Smooth muscle cell (in vitro differentiated cells): ENCODE measurements around the gene FBXW5. TPM values are rescaled to one million over a fixed set of nuclear protein-coding genes. Genes with fewer than 3 reads are reported as not detected.

Experiments used
- DNase-seq: peaks from one replicate; lab custom pipeline; 2025; ENCODE audit not compliant: unreplicated experiment; lab: John Stamatoyannopoulos, UW
- H2AFZ ChIP-seq: fragments of 200-600 bp; sonication (generic); 2 replicates; pipeline ENCODE4 v1.6.0; 2016; ENCODE audit warnings: antibody characterized with exemption, low read depth, mild to moderate bottlenecking
- H3F3A ChIP-seq: fragments of 200-600 bp; sonication (generic); 2 replicates; pipeline ENCODE4 v1.6.0; 2017; ENCODE audit warnings: antibody characterized with exemption, low read depth
- H3K27ac ChIP-seq: fragments of 200-600 bp; sonication (generic); 2 replicates; pipeline ENCODE4 v1.5.1; 2016; ENCODE audit warnings: low read depth, mild to moderate bottlenecking
- H3K27me3 ChIP-seq: fragments of 200-600 bp; sonication (generic); 2 replicates; pipeline ENCODE4 v1.6.1; 2016; ENCODE audit warnings: low read depth, mild to moderate bottlenecking
- H3K36me3 ChIP-seq: fragments of 200-600 bp; sonication (generic); 2 replicates; pipeline ENCODE4 v1.5.1; 2016; ENCODE audit warnings: low read depth
- H3K4me1 ChIP-seq: fragments of 200-600 bp; sonication (generic); 2 replicates; pipeline ENCODE4 v1.5.1; 2016; ENCODE audit warnings: low read depth
- H3K4me2 ChIP-seq: fragments of 200-600 bp; sonication (generic); 2 replicates; pipeline ENCODE4 v1.6.0; 2016; ENCODE audit warnings: mild to moderate bottlenecking
- H3K4me3 ChIP-seq: fragments of 200-600 bp; sonication (generic); 2 replicates; pipeline ENCODE4 v1.5.1; 2016; ENCODE audit warnings: mild to moderate bottlenecking
- H3K79me2 ChIP-seq: fragments of 200-600 bp; sonication (generic); 2 replicates; pipeline ENCODE4 v1.6.0; 2016; ENCODE audit warnings: low read depth, mild to moderate bottlenecking
- H3K9ac ChIP-seq: fragments of 200-600 bp; sonication (generic); 2 replicates; pipeline ENCODE4 v1.6.0; 2016; ENCODE audit warnings: low read depth
- H3K9me3 ChIP-seq: fragments of 200-600 bp; sonication (generic); replicated peaks from 2 replicates; pipeline ENCODE4 v1.5.1; 2016; ENCODE audit warnings: low read depth
- H4K20me1 ChIP-seq: fragments of 200-600 bp; sonication (generic); 2 replicates; pipeline ENCODE4 v1.6.0; 2016; ENCODE audit warnings: low read depth
- CTCF ChIP-seq: fragments of 200-600 bp; sonication (generic); IDR thresholded peaks from 2 replicates; pipeline ENCODE4 v1.5.1; 2017; ENCODE audit warnings: borderline replicate concordance, mild to moderate bottlenecking, antibody characterized with exemption; ENCODE audit not compliant: insufficient read depth, poor library complexity, severe bottlenecking
- WGBS: methylation state at CpG from one replicate; pipeline ENCODE4 v1.1.7; 2016; ENCODE audit warnings: low lambda C conversion rate; 5-methylcytosine and 5-hydroxymethylcytosine counted together
- polyA plus RNA-seq: library from polyadenylated mRNA; unstranded; fragments of >200 nt; fragmentation: Nextera tagmentation; extraction: Ambion mirVana; gene quantifications from 2 replicates; pipeline ENCODE4 v1.2.1, GENCODE V29; 2016
- total RNA-seq: library from RNA; depleted of rRNA; stranded (reverse); fragments of >200 nt; gene quantifications from 2 replicates; pipeline ENCODE4 v1.2.3, GENCODE V29; 2014

Gene FBXW5
- total and polyA plus RNA-seq, 2 experiments from 2014 or later, result 70.5 to 105 TPM

- Histone ChIP-seq H3K9ac (no peak overlapping the region), H3K4me2 (no peak overlapping the region), H3K27ac (no peak overlapping the region), H3K4me1 (no peaks in the 10 kb centered on the region), H3K79me2 (no peaks in the 10 kb centered on the region), H4K20me1 (no peaks in the 10 kb centered on the region), H3K27me3 (no peaks in the 10 kb centered on the region), H3K9me3 (no peaks in the 10 kb centered on the region), H3F3A (no peaks in the 10 kb centered on the region), H3K36me3 (no peaks in the 10 kb centered on the region), H2AFZ (no peak overlapping the region), H3K4me3 (no peak overlapping the region)
- 98% methylated on average over 9 of the region's 9 CpGs for WGBS
- no peak for TF ChIP-seq CTCF
- DNase-seq, result no peak
Observed at GRCh38 chr9:136962163-136962562, 17.6 kb upstream of the FBXW5 start.

- Histone ChIP-seq H3K4me1 (no peaks in the 10 kb centered on the region), H2AFZ (no peak overlapping the region), H4K20me1 (no peaks in the 10 kb centered on the region), H3K4me3 (no peak overlapping the region), H3K36me3 (no peaks in the 10 kb centered on the region), H3K9ac (no peak overlapping the region), H3F3A (no peaks in the 10 kb centered on the region), H3K9me3 (no peaks in the 10 kb centered on the region), H3K4me2 (no peak overlapping the region), H3K27ac (no peak overlapping the region), H3K27me3 (no peaks in the 10 kb centered on the region), H3K79me2 (no peaks in the 10 kb centered on the region)
- no peak for DNase-seq
- WGBS, result 73% methylated on average over 22 of the region's 23 CpGs
- no peak for TF ChIP-seq CTCF
Observed at GRCh38 chr9:136961279-136962065, 16.9 kb upstream of the FBXW5 start.

- TF ChIP-seq CTCF, result no peak
- H3K27ac ChIP-seq, result no peak overlapping the region
- H3K9me3 ChIP-seq, result no peaks in the 10 kb centered on the region
- no peaks in the 10 kb centered on the region for H3K27me3 ChIP-seq
- no peak overlapping the region for H3K4me2 ChIP-seq
- no peaks in the 10 kb centered on the region for H3K4me1 ChIP-seq
- H4K20me1 ChIP-seq, result no peaks in the 10 kb centered on the region
- no peak overlapping the region for H3K4me3 ChIP-seq
- H3K36me3 ChIP-seq, result no peaks in the 10 kb centered on the region
- WGBS, result 96% methylated on average over 14 of the region's 15 CpGs
- H3K79me2 ChIP-seq, result no peaks in the 10 kb centered on the region
- H2AFZ ChIP-seq, result no peak overlapping the region
- H3K9ac ChIP-seq, result no peak overlapping the region
- no peaks in the 10 kb centered on the region for H3F3A ChIP-seq
- DNase-seq, result no peak
Observed at GRCh38 chr9:136960938-136961275, 16.4 kb upstream of the FBXW5 start.

GRCh38 chr9:136960212-136960937 lies 15.8 kb upstream of the FBXW5 start:
- H2AFZ ChIP-seq, result no peak overlapping the region
- H3K36me3 ChIP-seq, result no peaks in the 10 kb centered on the region
- H3K79me2 ChIP-seq, result no peaks in the 10 kb centered on the region
- 82% methylated on average over 13 of the region's 19 CpGs for WGBS
- no peak overlapping the region for H3K9ac ChIP-seq
- H3K9me3 ChIP-seq, result no peaks in the 10 kb centered on the region
- no peak for TF ChIP-seq CTCF
- no peaks in the 10 kb centered on the region for H3K27me3 ChIP-seq
- H3F3A ChIP-seq, result no peaks in the 10 kb centered on the region
- H3K4me2 ChIP-seq, result no peak overlapping the region
- no peaks in the 10 kb centered on the region for H4K20me1 ChIP-seq
- no peaks in the 10 kb centered on the region for H3K4me1 ChIP-seq
- H3K4me3 ChIP-seq, result no peak overlapping the region
- DNase-seq, result no peak
- no peak overlapping the region for H3K27ac ChIP-seq
